Suprapubic skin (tissue), 4 donors: ENCODE results near the gene DBF4. TPM values are rescaled to one million over a fixed set of nuclear protein-coding genes. Genes with fewer than 3 reads are reported as not detected.
"Not testable (repeated sequence)": the region's sequence is repeated elsewhere in the genome, so short reads cannot be mapped to it uniquely, and the experiment has no call there.

ENCODE experiments used
- DNase-seq, 2 donors: peaks; one replicate each; pipeline ENCODE4 v3.0.0-alpha.2; 2019; ENCODE audit warnings: low spot score in 2 of 2
- H3K27ac ChIP-seq: fragments of 200-600 bp; sonication (generic); one replicate; pipeline ENCODE4 v1.5.1; 2019
- H3K27me3 ChIP-seq: fragments of 200-600 bp; sonication (generic); one replicate; pipeline ENCODE4 v1.5.1; 2019
- H3K36me3 ChIP-seq: fragments of 200-600 bp; sonication (generic); one replicate; pipeline ENCODE4 v1.5.1; 2019
- H3K4me1 ChIP-seq: fragments of 200-600 bp; sonication (generic); one replicate; pipeline ENCODE4 v1.5.1; 2019
- H3K4me3 ChIP-seq: fragments of 200-600 bp; sonication (generic); one replicate; pipeline ENCODE4 v1.5.1; 2019; ENCODE audit warnings: mild to moderate bottlenecking
- H3K9me3 ChIP-seq: fragments of 200-600 bp; sonication (generic); one replicate; pipeline ENCODE4 v1.5.1; 2019
- CTCF ChIP-seq, 2 donors: fragments of 200-600 bp in 1 of 2; fragments of 450-650 bp in 1 of 2; sonication (generic) in 1 of 2; IDR thresholded peaks; one replicate each; pipeline ENCODE4 v1.5.1; 2016 to 2019; ENCODE audit warnings: antibody characterized with exemption in 2 of 2, mild to moderate bottlenecking in 1 of 2, moderate library complexity in 1 of 2
- EP300 ChIP-seq: sonication (generic); formaldehyde crosslinking; IDR thresholded peaks from one replicate; pipeline ENCODE4 v1.6.1; 2017; ENCODE audit warnings: antibody characterized with exemption
- POLR2A ChIP-seq, 2 donors: fragments of 450-650 bp; IDR thresholded peaks; one replicate each; pipeline ENCODE4 v1.6.1; 2017; ENCODE audit warnings: antibody characterized with exemption in 2 of 2, mild to moderate bottlenecking in 2 of 2, moderate library complexity in 2 of 2
- POLR2AphosphoS5 ChIP-seq, 3 donors: sonication (generic); formaldehyde crosslinking; IDR thresholded peaks; one replicate each; pipeline ENCODE4 v1.6.1; 2017; ENCODE audit warnings: antibody characterized with exemption in 3 of 3
- WGBS: methylation state at CpG from one replicate; pipeline ENCODE4 v1.1.5; 2018; 5-methylcytosine and 5-hydroxymethylcytosine counted together
- total RNA-seq, 4 donors: library from RNA; depleted of rRNA; stranded (reverse); fragments of >200 nt; gene quantifications; one replicate each; pipeline ENCODE4 v1.1.0, GENCODE V29; 2016

Gene DBF4
- total RNA-seq, 4 donors from 2014 or later = 16.7 to 32.1 (median 20.1) TPM

DNA sequence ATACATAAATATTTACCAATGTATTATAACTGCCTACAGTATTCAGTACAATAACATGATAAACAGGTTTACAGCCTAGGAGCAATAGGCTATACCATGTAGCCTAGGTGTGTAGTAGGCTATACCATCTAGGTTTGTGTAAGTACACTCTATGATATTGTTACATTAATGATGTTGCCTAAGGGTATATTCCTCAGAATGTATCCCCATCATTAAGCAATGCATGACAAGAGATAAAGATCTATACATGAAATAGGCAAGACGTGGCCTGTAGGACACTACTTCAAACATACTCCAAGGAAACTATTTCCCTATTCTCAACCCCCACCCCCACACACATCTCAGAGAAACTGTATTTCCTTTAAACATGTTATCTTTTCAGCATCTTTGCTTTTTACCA, 42.4 kb downstream of the DBF4 start:
- Histone ChIP-seq H3K27me3 (no peaks in the 10 kb centered on the region), H3K4me1 (no peaks in the 10 kb centered on the region), H3K27ac (no peak overlapping the region), H3K36me3 (no peaks in the 10 kb centered on the region), H3K4me3 (no peak overlapping the region), H3K9me3 (no peaks in the 10 kb centered on the region)
- DNase-seq = no peak
- TF ChIP-seq CTCF (IDR thresholded peaks at IDR 0.05) (no peak), EP300 (no peak), POLR2A (IDR thresholded peaks at IDR 0.05) (no peak), POLR2AphosphoS5 (IDR thresholded peaks at IDR 0.05) (no peak)
- WGBS = 49% methylated on average over 1 of the region's 1 CpG

DNA sequence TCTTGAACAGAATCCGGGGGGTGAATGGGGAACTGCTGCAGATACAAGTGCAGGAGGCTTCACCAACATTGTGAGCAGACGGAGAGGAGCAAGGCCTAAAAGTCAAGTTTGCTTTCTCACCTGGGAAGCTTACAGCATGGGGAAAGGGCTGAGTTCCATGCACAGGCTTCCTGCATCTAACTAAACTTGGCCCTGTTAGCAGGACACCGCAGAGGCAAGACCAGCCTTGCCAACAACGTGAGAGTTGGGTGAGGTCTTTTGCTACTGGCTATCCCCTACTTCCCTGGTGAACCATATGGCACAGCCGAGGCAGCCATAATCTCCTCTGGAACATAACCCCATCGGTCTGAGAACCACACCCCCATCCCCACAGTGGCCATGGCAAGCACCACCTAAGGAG, 43.6 kb downstream of the DBF4 start:
- no peak overlapping the region for H3K4me3 ChIP-seq
- H3K4me1 ChIP-seq = no peaks in the 10 kb centered on the region
- no peak for DNase-seq
- no peak overlapping the region for H3K27ac ChIP-seq
- TF ChIP-seq POLR2A (IDR thresholded peaks at IDR 0.05) (no peak), EP300 (no peak), POLR2AphosphoS5 (IDR thresholded peaks at IDR 0.05) (no peak), CTCF (IDR thresholded peaks at IDR 0.05) (no peak)
- WGBS = 83% methylated on average over 2 of the region's 6 CpGs
- no peaks in the 10 kb centered on the region for H3K27me3 ChIP-seq
- no peaks in the 10 kb centered on the region for H3K9me3 ChIP-seq
- H3K36me3 ChIP-seq = no peaks in the 10 kb centered on the region

DNA sequence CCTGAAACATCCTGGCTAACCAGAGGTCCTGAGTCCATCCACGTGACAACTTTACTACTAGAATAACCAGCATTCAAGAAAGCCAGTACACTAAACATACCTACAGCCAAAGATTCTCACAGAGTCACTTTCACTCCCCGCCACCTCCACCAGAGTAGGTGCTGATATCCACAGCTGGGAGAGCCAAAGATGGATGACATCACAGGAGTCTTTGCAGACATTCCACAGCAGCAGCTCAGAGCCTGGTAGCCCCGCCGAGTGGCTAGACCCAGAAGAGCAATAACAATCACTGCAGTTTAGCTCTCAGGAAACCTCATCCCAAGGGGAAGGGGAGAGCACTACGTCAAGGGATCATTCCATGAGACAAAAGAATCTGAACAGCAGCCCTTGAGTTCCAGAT, 44.3 kb downstream of the DBF4 start:
- H3K36me3 ChIP-seq = no peaks in the 10 kb centered on the region
- no peaks in the 10 kb centered on the region for H3K9me3 ChIP-seq
- no peak overlapping the region for H3K4me3 ChIP-seq
- no peak overlapping the region for H3K27ac ChIP-seq
- 83% methylated on average over 4 of the region's 5 CpGs for WGBS
- DNase-seq = no peak
- no peaks in the 10 kb centered on the region for H3K27me3 ChIP-seq
- TF ChIP-seq CTCF (IDR thresholded peaks at IDR 0.05) (no peak), POLR2AphosphoS5 (IDR thresholded peaks at IDR 0.05) (no peak), EP300 (no peak)
- no peaks in the 10 kb centered on the region for H3K4me1 ChIP-seq

DNA sequence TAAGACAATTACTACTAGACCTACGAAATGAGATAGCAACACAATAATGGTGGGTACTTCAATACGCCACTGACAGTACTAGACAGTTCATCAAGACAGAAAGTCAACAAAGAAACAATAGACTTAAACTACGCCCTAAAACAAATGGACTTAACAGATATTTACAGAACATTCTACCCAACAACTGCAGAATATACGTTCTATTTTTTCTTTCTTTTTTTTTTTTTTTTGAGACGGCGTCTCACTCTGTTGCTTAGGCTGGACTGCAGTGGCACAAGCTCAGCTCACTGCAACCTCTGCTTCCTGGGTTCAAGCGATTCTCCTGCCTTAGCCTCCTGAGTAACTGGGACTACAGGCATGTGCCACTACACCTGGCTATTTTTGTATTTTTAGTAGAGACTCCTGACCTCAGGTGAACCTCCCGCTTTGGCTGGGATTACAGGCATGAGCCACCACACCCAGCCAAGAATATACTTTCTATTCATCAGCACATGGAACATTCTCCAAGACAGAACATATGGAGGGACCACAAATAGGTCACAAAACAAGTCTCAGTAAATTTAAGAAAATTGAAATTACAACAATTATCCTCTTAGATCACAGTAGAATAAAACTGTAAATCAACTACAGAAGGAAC, 46.6 kb downstream of the DBF4 start:
- H3K4me1 ChIP-seq, H3K4me3 ChIP-seq, H3K9me3 ChIP-seq, H3K27me3 ChIP-seq, DNase-seq, H3K36me3 ChIP-seq, H3K27ac ChIP-seq: not testable (repeated sequence)
- WGBS = 85% methylated on average over 8 of the region's 8 CpGs

DNA sequence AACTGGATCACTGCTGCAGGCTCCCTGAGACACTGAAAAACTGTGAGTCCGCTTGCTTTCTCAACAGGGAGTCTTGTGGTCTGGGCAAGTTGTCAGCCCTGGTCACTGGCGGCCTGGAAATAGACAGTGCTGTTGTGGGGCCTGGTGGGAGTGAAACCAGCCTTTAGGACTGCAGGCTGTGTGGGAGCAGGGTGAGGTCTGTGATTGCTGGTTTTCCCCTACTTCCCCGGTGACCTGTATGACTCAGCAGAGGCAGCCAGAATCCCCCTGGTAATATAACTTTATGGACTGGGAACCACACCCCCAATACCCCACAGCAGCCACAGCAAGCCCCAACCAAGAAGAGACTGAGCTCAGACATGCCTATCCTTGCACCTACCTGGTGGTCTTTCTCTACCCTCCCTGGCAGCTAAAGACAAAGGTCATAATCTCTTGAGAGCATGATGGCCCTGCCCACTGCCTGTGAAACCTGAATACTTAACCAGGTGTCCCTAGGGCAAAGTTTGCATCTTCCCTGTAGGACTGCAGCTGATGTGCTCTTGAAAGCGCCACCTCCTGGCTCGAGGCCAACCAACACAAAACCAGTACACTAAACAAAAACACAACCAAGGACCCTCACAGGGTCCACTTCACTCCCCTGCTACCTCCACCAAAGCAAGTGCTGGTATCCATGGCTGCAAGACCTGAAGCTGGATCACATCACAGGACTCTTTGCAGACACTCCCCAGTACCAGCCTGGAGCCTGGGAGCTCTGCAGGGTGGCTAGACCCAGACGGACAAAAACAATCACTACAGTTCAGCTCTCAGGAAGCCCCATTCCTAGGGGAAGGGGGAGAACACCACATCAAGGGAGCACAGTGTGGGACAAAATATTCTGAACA, 50.5 kb downstream of the DBF4 start:
- TF ChIP-seq POLR2AphosphoS5 (IDR thresholded peaks at IDR 0.05) (no peak), POLR2A (IDR thresholded peaks at IDR 0.05) (no peak), CTCF (IDR thresholded peaks at IDR 0.05) (no peak), EP300 (no peak)
- no peak overlapping the region for H3K27ac ChIP-seq
- no peaks in the 10 kb centered on the region for H3K4me1 ChIP-seq
- no peak for DNase-seq
- H3K27me3 ChIP-seq = no peaks in the 10 kb centered on the region
- H3K9me3 ChIP-seq = no peaks in the 10 kb centered on the region
- WGBS = 66% methylated on average over 5 of the region's 6 CpGs
- H3K36me3 ChIP-seq = no peaks in the 10 kb centered on the region
- H3K4me3 ChIP-seq = no peak overlapping the region
